GM23248 (cell line): ENCODE measurements around the gene TCEANC2. TPM values are rescaled to one million over a fixed set of nuclear protein-coding genes. Genes with fewer than 3 reads are reported as not detected.

ENCODE experiments used
- DNase-seq: peaks from one replicate; pipeline ENCODE4 v3.0.0-alpha.2; 2015
- H2AFZ ChIP-seq: fragments of 200-600 bp; sonication (generic); 2 replicates; pipeline ENCODE4 v1.6.1; 2016; ENCODE audit warnings: antibody characterized with exemption
- H3F3A ChIP-seq: fragments of 200-600 bp; sonication (generic); 2 replicates; pipeline ENCODE4 v1.6.1; 2016; ENCODE audit warnings: mild to moderate bottlenecking, antibody characterized with exemption, mixed run types; ENCODE audit not compliant: insufficient read depth
- H3K27ac ChIP-seq: fragments of 200-600 bp; sonication (generic); 2 replicates; pipeline ENCODE4 v1.5.1; 2016; ENCODE audit warnings: mild to moderate bottlenecking
- H3K27me3 ChIP-seq: fragments of 200-600 bp; sonication (generic); replicated peaks from 2 replicates; pipeline ENCODE4 v1.6.1; 2016; ENCODE audit warnings: mild to moderate bottlenecking; ENCODE audit not compliant: insufficient read depth
- H3K36me3 ChIP-seq: fragments of 200-600 bp; sonication (generic); 2 replicates; pipeline ENCODE4 v1.6.1; 2016; ENCODE audit warnings: low read depth, mild to moderate bottlenecking
- H3K4me1 ChIP-seq: fragments of 200-600 bp; sonication (generic); 2 replicates; pipeline ENCODE4 v1.6.1; 2016; ENCODE audit warnings: mild to moderate bottlenecking; ENCODE audit not compliant: insufficient read depth
- H3K4me2 ChIP-seq: fragments of 200-600 bp; sonication (generic); one replicate; pipeline ENCODE4 v1.6.1; 2016; ENCODE audit warnings: mild to moderate bottlenecking; ENCODE audit not compliant: unreplicated experiment
- H3K4me3 ChIP-seq: fragments of 200-600 bp; sonication (generic); 2 replicates; pipeline ENCODE4 v1.5.1; 2016; ENCODE audit warnings: mild to moderate bottlenecking
- H3K79me2 ChIP-seq: fragments of 200-600 bp; sonication (generic); 2 replicates; pipeline ENCODE4 v1.6.1; 2016; ENCODE audit warnings: mild to moderate bottlenecking; ENCODE audit not compliant: insufficient read depth
- H3K9ac ChIP-seq: fragments of 200-600 bp; sonication (generic); 2 replicates; pipeline ENCODE4 v1.6.1; 2016; ENCODE audit warnings: mild to moderate bottlenecking
- H3K9me2 ChIP-seq: fragments of 200-600 bp; sonication (generic); 2 replicates; pipeline ENCODE4 v1.6.1; 2016; ENCODE audit warnings: mixed run types, mild to moderate bottlenecking, moderate library complexity; ENCODE audit not compliant: insufficient read depth
- H3K9me3 ChIP-seq: fragments of 200-600 bp; sonication (generic); one replicate; pipeline ENCODE4 v1.6.1; 2017; ENCODE audit warnings: low read depth
- H4K20me1 ChIP-seq: fragments of 200-600 bp; sonication (generic); 2 replicates; pipeline ENCODE4 v1.6.0; 2016; ENCODE audit not compliant: insufficient read depth
- EZH2 ChIP-seq: fragments of 200-600 bp; sonication (generic); IDR thresholded peaks from 2 replicates; pipeline ENCODE4 v1.6.1; 2018; ENCODE audit warnings: antibody characterized with exemption, mild to moderate bottlenecking; ENCODE audit not compliant: insufficient read depth, poor library complexity, severe bottlenecking
- EZH2phosphoT487 ChIP-seq: fragments of 200-600 bp; sonication (generic); IDR thresholded peaks from 2 replicates; pipeline ENCODE4 v1.6.1; 2018; ENCODE audit warnings: antibody characterized with exemption, moderate library complexity, mild to moderate bottlenecking, low read depth; ENCODE audit not compliant: insufficient read depth
- WGBS, 2 experiments: methylation state at CpG; one replicate each; pipeline ENCODE4 v1.1.6; 2015 to 2017; ENCODE audit warnings: low lambda C conversion rate in 2 of 2, low coverage in 1 of 2; ENCODE audit errors: missing lambda C conversion rate in 2 of 2; 5-methylcytosine and 5-hydroxymethylcytosine counted together
- in situ Hi-C: fragments of 300-500 bp; cut with MboI; formaldehyde crosslinking; loops from 2 replicates; pipeline ENCODE4 v1.15.0; 2020
- polyA plus RNA-seq: library from polyadenylated mRNA; unstranded; fragments of >200 nt; fragmentation: Nextera tagmentation; extraction: Ambion mirVana; gene quantifications from 2 replicates; pipeline ENCODE4 v1.2.1, GENCODE V29; 2016
- total RNA-seq: library from RNA; depleted of rRNA; stranded (reverse); fragments of >200 nt; shearing (Covaris generic); gene quantifications from 2 replicates; pipeline ENCODE4 v1.2.3, GENCODE V29; 2014

Gene TCEANC2
- total and polyA plus RNA-seq, 2 experiments from 2014 or later, result 1.7 to 4.6 TPM

GRCh38 chr1:54121482-54122134 is 68.2 kb downstream of the TCEANC2 start:
- Histone ChIP-seq H3K4me2 (peak overlapping the region; percentile 74), H3K4me1 (peaks cover 21% of the 10 kb centered on the region), H3K9me3 (no peaks in the 10 kb centered on the region), H3K9me2 (no peaks in the 10 kb centered on the region), H3F3A (peaks cover 21% of the 10 kb centered on the region), H3K79me2 (no peaks in the 10 kb centered on the region), H2AFZ (peak overlapping the region; percentile 84), H3K9ac (peak overlapping the region; percentile 82), H3K27me3 (no peaks in the 10 kb centered on the region), H3K4me3 (peak overlapping the region; percentile 59), H4K20me1 (no peaks in the 10 kb centered on the region), H3K36me3 (no peaks in the 10 kb centered on the region), H3K27ac (peak overlapping the region; percentile 74)
- DNase-seq, result peak; percentile 90
- WGBS, 2 experiments, result 2 to 11% methylated on average over 28 to 36 of the region's 36 CpGs
- in situ Hi-C loops, result loop anchor here (25.0 kb wide), 2 partner anchors 366 to 691 kb away; partner anchors contain the start of gene TTC22
- no peak for TF ChIP-seq EZH2phosphoT487
- TF ChIP-seq EZH2, result no peak

- H3F3A ChIP-seq, result peaks cover 21% of the 10 kb centered on the region
- TF ChIP-seq EZH2, result no peak
- TF ChIP-seq EZH2phosphoT487, result no peak
- no peaks in the 10 kb centered on the region for H3K27me3 ChIP-seq
- peak overlapping the region; percentile 82 for H3K9ac ChIP-seq
- H3K4me3 ChIP-seq, result no peak overlapping the region
- H3K27ac ChIP-seq, result no peak overlapping the region
- WGBS, 2 experiments, result 67 to 69% methylated on average over 12 to 13 of the region's 14 CpGs
- H3K79me2 ChIP-seq, result no peaks in the 10 kb centered on the region
- no peaks in the 10 kb centered on the region for H3K9me2 ChIP-seq
- no peak overlapping the region for H3K4me2 ChIP-seq
- H3K36me3 ChIP-seq, result no peaks in the 10 kb centered on the region
- peaks cover 21% of the 10 kb centered on the region for H3K4me1 ChIP-seq
- H3K9me3 ChIP-seq, result no peaks in the 10 kb centered on the region
- in situ Hi-C loops, result loop anchor here (25.0 kb wide), 2 partner anchors 365 to 690 kb away; partner anchors contain the start of gene TTC22
- no peak for DNase-seq
- H4K20me1 ChIP-seq, result no peaks in the 10 kb centered on the region
- no peak overlapping the region for H2AFZ ChIP-seq
Observed at GRCh38 chr1:54122135-54122751, 68.8 kb downstream of the TCEANC2 start.

GRCh38 chr1:54122992-54123391 is 69.6 kb downstream of the TCEANC2 start:
- no peaks in the 10 kb centered on the region for H3K9me3 ChIP-seq
- H2AFZ ChIP-seq, result no peak overlapping the region
- H3K4me1 ChIP-seq, result peaks cover 20% of the 10 kb centered on the region
- no peaks in the 10 kb centered on the region for H3K27me3 ChIP-seq
- H3F3A ChIP-seq, result peaks cover 17% of the 10 kb centered on the region
- no peaks in the 10 kb centered on the region for H3K79me2 ChIP-seq
- DNase-seq, result no peak
- no peak for TF ChIP-seq EZH2
- no peak for TF ChIP-seq EZH2phosphoT487
- H3K36me3 ChIP-seq, result no peaks in the 10 kb centered on the region
- H3K9me2 ChIP-seq, result no peaks in the 10 kb centered on the region
- H3K4me3 ChIP-seq, result no peak overlapping the region
- no peak overlapping the region for H3K4me2 ChIP-seq
- 89 to 92% methylated on average over 8 of the region's 8 CpGs for WGBS, 2 experiments
- H4K20me1 ChIP-seq, result no peaks in the 10 kb centered on the region
- no peak overlapping the region for H3K27ac ChIP-seq
- in situ Hi-C loops, result loop anchor here (25.0 kb wide), 2 partner anchors 364 to 689 kb away; partner anchors contain the start of gene TTC22
- no peak overlapping the region for H3K9ac ChIP-seq

GRCh38 chr1:54124472-54124871 is 71.1 kb downstream of the TCEANC2 start:
- in situ Hi-C loops, result loop anchor here (25.0 kb wide), 2 partner anchors 363 to 688 kb away; partner anchors contain the start of gene TTC22
- Histone ChIP-seq H3K9me2 (no peaks in the 10 kb centered on the region), H3K79me2 (no peaks in the 10 kb centered on the region), H3K36me3 (no peaks in the 10 kb centered on the region), H4K20me1 (no peaks in the 10 kb centered on the region), H3K27ac (no peak overlapping the region), H3K9me3 (no peaks in the 10 kb centered on the region), H3F3A (peaks cover 4% of the 10 kb centered on the region; the same call in 1 of the 2 replicates), H3K4me2 (no peak overlapping the region), H3K4me1 (peaks cover 5% of the 10 kb centered on the region), H3K4me3 (no peak overlapping the region), H2AFZ (no peak overlapping the region), H3K27me3 (no peaks in the 10 kb centered on the region), H3K9ac (no peak overlapping the region)
- DNase-seq, result no peak
- WGBS, 2 experiments, result 48 to 61% methylated on average over 9 of the region's 9 CpGs
- TF ChIP-seq EZH2phosphoT487, result no peak
- no peak for TF ChIP-seq EZH2
